T-cell (primary cell): ENCODE results near the gene ZNF343. TPM values are rescaled to one million over a fixed set of nuclear protein-coding genes. Genes with fewer than 3 reads are reported as not detected.

ENCODE experiments used
- ATAC-seq, 4 experiments: fragments of 200-7000 bp in 3 of 4; fragments of 150-1000 bp in 1 of 4; cut with Tn5 transposase; replicated peaks in 1 of 4; 1 replicate in 3 of 4; 2 replicates in 1 of 4; pipeline ENCODE4 v1.10.0; 2021; ENCODE audit warnings: moderate library complexity in 3 of 4, mild to moderate bottlenecking in 2 of 4, moderate number of reproducible peaks in 1 of 4
- CTCF ChIA-PET, 2 donors: fragments of 300-600 bp; sonication (Branson Sonifier 250); formaldehyde crosslinking; loops; one replicate each; lab custom pipeline; 2022; ENCODE audit warnings: antibody characterized with exemption in 2 of 2; lab: Charles Lee
- POLR2A ChIA-PET, 2 donors: fragments of 300-600 bp; sonication (Branson Sonifier 250); formaldehyde crosslinking; loops; one replicate each; lab custom pipeline; 2022; ENCODE audit warnings: antibody characterized with exemption in 2 of 2; lab: Charles Lee
- DNase-seq, 35 experiments: peaks; one replicate each; pipeline versions ENCODE4 v3.0.0 to v3.0.0-alpha.2; 2013 to 2023
- H3K27ac ChIP-seq: one replicate; pipeline ENCODE4 v1.5.1; 2013; ENCODE audit warnings: low read length
- H3K27me3 ChIP-seq, 2 experiments: replicated peaks in 1 of 2; 1 replicate in 1 of 2; 2 replicates in 1 of 2; pipeline versions ENCODE4 v1.6.1 to v1.7.0; 2013; ENCODE audit warnings: low read length in 1 of 2, mixed read lengths in 1 of 2; ENCODE audit not compliant: control insufficient read depth in 2 of 2, insufficient read depth in 2 of 2; ENCODE audit errors: extremely low read depth in 1 of 2
- H3K36me3 ChIP-seq, 2 donors: 1 replicate in 1 of 2; 2 replicates in 1 of 2; pipeline versions ENCODE4 v1.6.1 to v1.7.0; 2013; ENCODE audit warnings: low read length in 1 of 2; ENCODE audit not compliant: control insufficient read depth in 2 of 2, insufficient read depth in 1 of 2; ENCODE audit errors: extremely low read depth in 1 of 2
- H3K4me1 ChIP-seq, 2 experiments: 1 replicate in 1 of 2; 2 replicates in 1 of 2; pipeline versions ENCODE4 v1.6.1 to v1.7.0; 2013; ENCODE audit warnings: low read length in 2 of 2, mixed read lengths in 1 of 2; ENCODE audit not compliant: insufficient read depth in 2 of 2, control insufficient read depth in 1 of 2; ENCODE audit errors: extremely low read depth in 1 of 2
- H3K4me3 ChIP-seq, 2 donors: 1 replicate in 1 of 2; 2 replicates in 1 of 2; pipeline versions ENCODE4 v1.5.1 to v1.7.0; 2013; ENCODE audit warnings: mild to moderate bottlenecking in 2 of 2, low read length in 1 of 2, moderate library complexity in 1 of 2; ENCODE audit not compliant: control insufficient read depth in 1 of 2; ENCODE audit errors: extremely low read depth in 1 of 2
- H3K9me3 ChIP-seq: 2 replicates; pipeline ENCODE4 v1.7.0; 2013
- H3K27ac Mint-ChIP-seq, 2 donors: one replicate each; pipeline ENCODE4 v1.8.0; 2020 to 2021; ENCODE audit warnings: mild to moderate bottlenecking in 2 of 2, mixed read lengths in 2 of 2
- H3K27me3 Mint-ChIP-seq, 2 donors: one replicate each; pipeline ENCODE4 v1.8.0; 2021 to 2022; ENCODE audit warnings: mixed read lengths in 2 of 2
- H3K36me3 Mint-ChIP-seq: one replicate; pipeline ENCODE4 v1.8.0; 2021; ENCODE audit warnings: mixed read lengths
- H3K4me1 Mint-ChIP-seq, 3 donors: one replicate each; pipeline ENCODE4 v1.8.0; 2020 to 2022; ENCODE audit warnings: mixed read lengths in 3 of 3, mild to moderate bottlenecking in 1 of 3
- H3K4me3 Mint-ChIP-seq, 3 donors: one replicate each; pipeline ENCODE4 v1.8.0; 2020 to 2022; ENCODE audit warnings: mild to moderate bottlenecking in 3 of 3, mixed read lengths in 3 of 3, moderate library complexity in 3 of 3
- H3K9me3 Mint-ChIP-seq, 3 donors: one replicate each; pipeline ENCODE4 v1.8.0; 2020 to 2022; ENCODE audit warnings: mixed read lengths in 3 of 3
- WGBS: methylation state at CpG from one replicate; pipeline ENCODE4 v1.1.5; 2013; ENCODE audit warnings: missing lambda C conversion rate; ENCODE audit not compliant: insufficient coverage; 5-methylcytosine and 5-hydroxymethylcytosine counted together
- total RNA-seq, 35 experiments: library from RNA in 6 of 35; stranded (reverse) in 6 of 35; fragments of 120-200 nt in 1 of 35; gene quantifications; one replicate each; pipeline versions ENCODE4 v1.2.1 to v1.2.4 and lab custom pipeline; 2013 to 2026

The ZNF343 gene
- total RNA-seq, 5 donors from 2014 or later (not counting 1 experiment from before 2014, with no cell fraction given): 7.6 to 14.2 (median 10.9) TPM

GRCh38 chr20:2455771-2456497 lies 52.8 kb downstream of the ZNF343 start:
- no peaks in the 10 kb centered on the region for H3K27me3 Mint-ChIP-seq
- no peak overlapping the region for H3K4me3 Mint-ChIP-seq
- Histone ChIP-seq H3K36me3 (peaks cover 0 to 23% of the 10 kb centered on the region in 2 donors), H3K27me3 (no peaks in the 10 kb centered on the region), H3K4me1 (no peaks in the 10 kb centered on the region), H3K9me3 (no peaks in the 10 kb centered on the region), H3K4me3 (no peak overlapping the region), H3K27ac (no peak overlapping the region)
- peak overlapping the region in 1 of 2 donors; percentile 33 for H3K27ac Mint-ChIP-seq
- POLR2A ChIA-PET: no interaction called here
- ATAC-seq: no peak
- no peaks in the 10 kb centered on the region for H3K9me3 Mint-ChIP-seq
- H3K36me3 Mint-ChIP-seq: peaks cover 26% of the 10 kb centered on the region
- H3K4me1 Mint-ChIP-seq: peaks cover 0 to 4% (median 0%) of the 10 kb centered on the region in 3 donors
- WGBS: 80% methylated on average over 1 of the region's 2 CpGs
- CTCF ChIA-PET: interaction anchor here in 1 of 2 donors (0.7 to 1.9 kb wide), 7 partner anchors 10 to 428 kb away, joined by 3 to 7 read pairs (median 3); partner anchors contain the start of gene SNRPB
- no peak for DNase-seq

GRCh38 chr20:2453792-2454191 lies 54.9 kb downstream of the ZNF343 start:
- DNase-seq: no peak
- Histone ChIP-seq H3K4me1 (no peaks in the 10 kb centered on the region), H3K9me3 (no peaks in the 10 kb centered on the region), H3K4me3 (no peak overlapping the region), H3K27ac (no peak overlapping the region), H3K36me3 (peaks cover 0 to 2% of the 10 kb centered on the region in 2 donors), H3K27me3 (no peaks in the 10 kb centered on the region)
- ATAC-seq: no peak
- Mint-ChIP-seq H3K27me3 (no peaks in the 10 kb centered on the region), H3K36me3 (peaks cover 6% of the 10 kb centered on the region), H3K4me3 (no peak overlapping the region), H3K4me1 (peaks cover 6 to 13% (median 9%) of the 10 kb centered on the region in 3 donors), H3K9me3 (no peaks in the 10 kb centered on the region), H3K27ac (no peak overlapping the region)
- POLR2A ChIA-PET: no interaction called here
- CTCF ChIA-PET: interaction anchor here in 1 of 2 donors (0.6 to 0.9 kb wide), 2 partner anchors 17 to 84 kb away, joined by 3 read pairs; no protein-coding TSS in a partner anchor
- WGBS: no CpG with 5 or more reads among the region's 3 CpGs

- ATAC-seq (peak in 3 of 4 experiments; percentile 26 to 66 (median 57)), DNase-seq (peak in 33 of 35 experiments; percentile 14 to 73 (median 49))
- no peak overlapping the region for H3K4me3 Mint-ChIP-seq
- H3K36me3 ChIP-seq: no peaks in the 10 kb centered on the region
- peaks cover 3% of the 10 kb centered on the region for H3K36me3 Mint-ChIP-seq
- H3K4me1 ChIP-seq: no peaks in the 10 kb centered on the region
- ChIA-PET POLR2A (no interaction called here), CTCF (interaction anchor here (0.6 to 1.4 kb wide), 6 partner anchors 18 to 1927 kb away, joined by 3 to 6 read pairs (median 5); partner anchors contain the start of gene SNRPB (in 1 of the 2))
- H3K27me3 ChIP-seq: no peaks in the 10 kb centered on the region
- no peak overlapping the region for H3K27ac Mint-ChIP-seq
- H3K27me3 Mint-ChIP-seq: no peaks in the 10 kb centered on the region
- no peak overlapping the region for H3K4me3 ChIP-seq
- H3K27ac ChIP-seq: no peak overlapping the region
- no peaks in the 10 kb centered on the region for H3K9me3 ChIP-seq
- WGBS: 75% methylated on average over 6 of the region's 8 CpGs
- H3K4me1 Mint-ChIP-seq: peaks cover 6 to 13% (median 9%) of the 10 kb centered on the region in 3 donors
- H3K9me3 Mint-ChIP-seq: peaks cover 0 to 1% (median 0%) of the 10 kb centered on the region in 3 donors
Observed at GRCh38 chr20:2451939-2452732, 56.6 kb downstream of the ZNF343 start.

- H3K4me1 Mint-ChIP-seq: peaks cover 6 to 13% (median 9%) of the 10 kb centered on the region in 3 donors
- H3K27me3 Mint-ChIP-seq: no peaks in the 10 kb centered on the region
- H3K9me3 Mint-ChIP-seq: peaks cover 0 to 6% (median 0%) of the 10 kb centered on the region in 3 donors
- no peak overlapping the region for H3K27ac Mint-ChIP-seq
- CTCF ChIA-PET: interaction anchor here in 1 of 2 donors (1.4 kb wide), 1 partner anchor 19 kb away, joined by 6 read pairs; the partner anchor contains the start of gene SNRPB
- no peaks in the 10 kb centered on the region for H3K4me1 ChIP-seq
- H3K36me3 ChIP-seq: no peaks in the 10 kb centered on the region
- POLR2A ChIA-PET: no interaction called here
- H3K36me3 Mint-ChIP-seq: no peaks in the 10 kb centered on the region
- DNase-seq (no peak), ATAC-seq (no peak)
- WGBS: 83% methylated on average over 3 of the region's 5 CpGs
- no peaks in the 10 kb centered on the region for H3K27me3 ChIP-seq
- H3K27ac ChIP-seq: no peak overlapping the region
- no peak overlapping the region for H3K4me3 Mint-ChIP-seq
- no peak overlapping the region for H3K4me3 ChIP-seq
- no peaks in the 10 kb centered on the region for H3K9me3 ChIP-seq
Observed at GRCh38 chr20:2451422-2451821, 57.3 kb downstream of the ZNF343 start.

GRCh38 chr20:2449386-2449785 lies 59.3 kb downstream of the ZNF343 start:
- Histone ChIP-seq H3K4me3 (no peak overlapping the region), H3K27ac (no peak overlapping the region), H3K9me3 (no peaks in the 10 kb centered on the region), H3K27me3 (no peaks in the 10 kb centered on the region), H3K4me1 (no peaks in the 10 kb centered on the region), H3K36me3 (no peaks in the 10 kb centered on the region)
- H3K36me3 Mint-ChIP-seq: peaks cover 3% of the 10 kb centered on the region
- H3K4me1 Mint-ChIP-seq: peaks cover 6 to 13% (median 9%) of the 10 kb centered on the region in 3 donors
- WGBS: no CpG with 5 or more reads among the region's 1 CpG
- peaks cover 0 to 3% of the 10 kb centered on the region in 2 donors for H3K27me3 Mint-ChIP-seq
- ChIA-PET CTCF (no interaction called here), POLR2A (no interaction called here)
- no peak overlapping the region for H3K4me3 Mint-ChIP-seq
- peaks cover 0 to 8% (median 0%) of the 10 kb centered on the region in 3 donors for H3K9me3 Mint-ChIP-seq
- no peak overlapping the region for H3K27ac Mint-ChIP-seq
- DNase-seq (no peak), ATAC-seq (no peak)

GRCh38 chr20:2446845-2447244 lies 61.9 kb downstream of the ZNF343 start:
- Mint-ChIP-seq H3K27me3 (peaks cover 0 to 3% of the 10 kb centered on the region in 2 donors), H3K4me1 (peaks cover 6 to 13% (median 9%) of the 10 kb centered on the region in 3 donors), H3K9me3 (peaks cover 0 to 8% (median 0%) of the 10 kb centered on the region in 3 donors), H3K36me3 (peaks cover 3% of the 10 kb centered on the region), H3K27ac (no peak overlapping the region), H3K4me3 (no peak overlapping the region)
- Histone ChIP-seq H3K4me3 (no peak overlapping the region), H3K27ac (no peak overlapping the region), H3K4me1 (no peaks in the 10 kb centered on the region), H3K36me3 (no peaks in the 10 kb centered on the region), H3K9me3 (no peaks in the 10 kb centered on the region), H3K27me3 (no peaks in the 10 kb centered on the region)
- ATAC-seq (no peak), DNase-seq (peak in 1 of 35 experiments; percentile 11)
- ChIA-PET POLR2A (no interaction called here), CTCF (interaction anchor here in 1 of 2 donors (0.6 to 1.2 kb wide), 2 partner anchors 9 to 217 kb away, joined by 3 to 4 read pairs; partner anchors contain the start of gene IDH3B)
- 80% methylated on average over 1 of the region's 4 CpGs for WGBS
